GM23338 (cell line): ENCODE data around the gene MCRIP1. TPM values are rescaled to one million over a fixed set of nuclear protein-coding genes. Genes with fewer than 3 reads are reported as not detected.

Source experiments
- ATAC-seq: fragments of 200-7000 bp; cut with Tn5 transposase; 3 replicates; pipeline ENCODE4 v1.9.1; 2020
- DNase-seq: peaks from one replicate; pipeline ENCODE4 v3.0.0-alpha.2; 2015; ENCODE audit warnings: low spot score
- H2AFZ ChIP-seq: fragments of 200-600 bp; sonication (generic); 2 replicates; pipeline ENCODE4 v1.8.0; 2016; ENCODE audit warnings: antibody characterized with exemption, mild to moderate bottlenecking, moderate library complexity
- H3F3A ChIP-seq: fragments of 200-600 bp; sonication (generic); replicated peaks from 2 replicates; pipeline ENCODE4 v1.8.0; 2017; ENCODE audit warnings: antibody characterized with exemption, mixed run types, low read depth
- H3K27ac ChIP-seq: fragments of 200-600 bp; sonication (generic); 2 replicates; pipeline ENCODE4 v1.6.1; 2016; ENCODE audit warnings: low read depth
- H3K27me3 ChIP-seq: fragments of 200-600 bp; sonication (generic); 2 replicates; pipeline ENCODE4 v1.8.0; 2016; ENCODE audit warnings: mild to moderate bottlenecking, mixed run types, moderate library complexity; ENCODE audit not compliant: insufficient read depth
- H3K36me3 ChIP-seq: fragments of 200-600 bp; sonication (generic); 2 replicates; pipeline ENCODE4 v1.8.0; 2016; ENCODE audit warnings: mild to moderate bottlenecking; ENCODE audit not compliant: insufficient read depth
- H3K4me1 ChIP-seq: fragments of 200-600 bp; sonication (generic); 2 replicates; pipeline ENCODE4 v1.8.0; 2016; ENCODE audit warnings: mild to moderate bottlenecking, moderate library complexity; ENCODE audit not compliant: insufficient read depth
- H3K4me2 ChIP-seq: fragments of 200-600 bp; sonication (generic); 2 replicates; pipeline ENCODE4 v1.7.1; 2017; ENCODE audit warnings: mixed run types
- H3K4me3 ChIP-seq: fragments of 200-600 bp; sonication (generic); 2 replicates; pipeline ENCODE4 v1.6.1; 2016; ENCODE audit warnings: mixed run types
- H3K79me2 ChIP-seq: fragments of 200-600 bp; sonication (generic); replicated peaks from 2 replicates; pipeline ENCODE4 v1.8.0; 2017; ENCODE audit warnings: mild to moderate bottlenecking; ENCODE audit not compliant: insufficient read depth
- H3K9me2 ChIP-seq: fragments of 200-600 bp; sonication (generic); 2 replicates; pipeline ENCODE4 v1.8.0; 2017; ENCODE audit not compliant: insufficient read depth
- H4K20me1 ChIP-seq: fragments of 200-600 bp; sonication (generic); replicated peaks from 2 replicates; pipeline ENCODE4 v1.8.0; 2017; ENCODE audit warnings: mild to moderate bottlenecking; ENCODE audit not compliant: insufficient read depth
- H3K27ac Mint-ChIP-seq: 2 replicates; pipeline ENCODE4 v1.8.0; 2020; ENCODE audit warnings: inconsistent platforms, mild to moderate bottlenecking, moderate library complexity, mixed read lengths
- H3K27me3 Mint-ChIP-seq: 3 replicates; pipeline ENCODE4 v1.8.0; 2022; ENCODE audit warnings: low read depth, mild to moderate bottlenecking, moderate library complexity, mixed read lengths, inconsistent platforms; ENCODE audit not compliant: insufficient read depth, poor library complexity
- H3K36me3 Mint-ChIP-seq: 3 replicates; pipeline ENCODE4 v1.8.0; 2021; ENCODE audit warnings: low read depth, mild to moderate bottlenecking, inconsistent platforms, moderate library complexity, mixed read lengths
- H3K4me1 Mint-ChIP-seq: 3 replicates; pipeline ENCODE4 v1.8.0; 2020; ENCODE audit warnings: mild to moderate bottlenecking, inconsistent platforms, mixed read lengths
- H3K4me3 Mint-ChIP-seq: 3 replicates; pipeline ENCODE4 v1.8.0; 2021; ENCODE audit warnings: moderate library complexity, mild to moderate bottlenecking, inconsistent platforms, mixed read lengths
- H3K9me3 Mint-ChIP-seq: 3 replicates; pipeline ENCODE4 v1.8.0; 2020; ENCODE audit warnings: moderate library complexity, mild to moderate bottlenecking, inconsistent platforms, mixed read lengths
- CREB1 ChIP-seq: fragments of 250-450 bp; sonication (Bioruptor Pico); IDR thresholded peaks from 2 replicates; pipeline ENCODE4 v1.5.0; 2020; ENCODE audit warnings: low read depth, mild to moderate bottlenecking, moderate library complexity
- EZH2 ChIP-seq: fragments of 200-600 bp; sonication (generic); IDR thresholded peaks from one replicate; pipeline ENCODE4 v1.8.0; 2017; ENCODE audit warnings: antibody characterized with exemption, mild to moderate bottlenecking, low read depth; ENCODE audit not compliant: unreplicated experiment
- EZH2phosphoT487 ChIP-seq: fragments of 200-600 bp; sonication (generic); IDR thresholded peaks from one replicate; pipeline ENCODE4 v1.8.1; 2018; ENCODE audit warnings: antibody characterized with exemption; ENCODE audit not compliant: unreplicated experiment
- JUNB ChIP-seq: IDR thresholded peaks from one replicate; pipeline ENCODE4 v1.6.1; 2016; ENCODE audit warnings: antibody characterized with exemption; ENCODE audit not compliant: unreplicated experiment
- NANOG ChIP-seq: IDR thresholded peaks from 2 replicates; pipeline ENCODE4 v1.6.1; 2016; ENCODE audit warnings: antibody characterized with exemption, borderline replicate concordance
- STAT1 ChIP-seq: IDR thresholded peaks from one replicate; pipeline ENCODE4 v1.6.1; 2016; ENCODE audit warnings: antibody characterized with exemption; ENCODE audit not compliant: unreplicated experiment
- ZNF114 ChIP-seq: fragments of 250-450 bp; sonication (Bioruptor Pico); IDR thresholded peaks from 2 replicates; pipeline ENCODE4 v1.5.0; 2020; ENCODE audit warnings: mild to moderate bottlenecking, moderate library complexity
- ZNF331 ChIP-seq: fragments of 250-450 bp; sonication (Bioruptor Pico); IDR thresholded peaks from 2 replicates; pipeline ENCODE4 v1.5.0; 2020; ENCODE audit warnings: low read depth, mild to moderate bottlenecking, moderate library complexity
- polyA plus RNA-seq: library from polyadenylated mRNA; unstranded; fragments of >200 nt; fragmentation: Nextera tagmentation; extraction: Ambion mirVana; gene quantifications from 2 replicates; pipeline ENCODE4 v1.2.1, GENCODE V29; 2016
- total RNA-seq: library from RNA; depleted of rRNA; stranded (reverse); fragments of >200 nt; shearing (Covaris generic); gene quantifications from 2 replicates; pipeline ENCODE4 v1.2.3, GENCODE V29; 2014
- TF ChIP-seq, protein P1 (sequence below): IDR thresholded peaks from one replicate; pipeline ENCODE4 v1.6.1; 2018; ENCODE audit warnings: antibody characterized with exemption; ENCODE audit not compliant: unreplicated experiment
- TF ChIP-seq, protein P2 (sequence below), 2 experiments: fragments of 200-600 bp in 1 of 2; sonication (generic) in 1 of 2; conservative IDR thresholded peaks; 2 replicates each; pipeline versions ENCODE4 v1.5.1 to v1.6.1; 2016 to 2017; ENCODE audit warnings: antibody characterized with exemption in 2 of 2, low read depth in 2 of 2, mild to moderate bottlenecking in 2 of 2, moderate library complexity in 1 of 2
- TF ChIP-seq, protein P3 (sequence below): IDR thresholded peaks from 2 replicates; pipeline ENCODE4 v1.6.1; 2016; ENCODE audit warnings: antibody characterized with exemption

The MCRIP1 gene
- total and polyA plus RNA-seq, 2 experiments from 2014 or later = 85.2 to 101 TPM

DNA sequence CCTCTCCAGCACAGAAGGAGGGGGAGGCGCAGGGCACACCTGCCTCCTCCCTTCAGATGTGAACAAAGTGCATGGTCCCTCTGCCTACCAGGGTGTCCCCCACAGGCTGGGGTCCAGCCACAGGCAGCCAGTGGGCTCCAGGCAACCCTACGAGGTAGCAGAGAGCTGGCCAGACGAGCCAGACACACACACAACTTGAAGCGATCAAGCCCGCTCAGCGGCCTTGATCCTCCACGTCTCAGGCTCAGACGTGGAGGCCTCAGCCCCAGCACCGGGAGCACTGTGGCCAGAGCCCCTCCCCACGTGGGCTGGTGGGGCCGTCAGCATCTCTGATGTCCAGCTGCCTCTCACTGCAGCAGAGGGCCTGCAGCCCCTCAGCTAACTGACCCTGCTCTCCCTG, 8.5 kb downstream of the MCRIP1 start:
- no peaks in the 10 kb centered on the region for H3K79me2 ChIP-seq
- no peak for TF ChIP-seq CREB1 (CRISPR knock-in tag)
- H3K36me3 Mint-ChIP-seq = no peaks in the 10 kb centered on the region; the same call in 2 of the 3 replicates
- no peak overlapping the region for H2AFZ ChIP-seq
- H3K27me3 ChIP-seq = no peaks in the 10 kb centered on the region
- ATAC-seq (no peak), DNase-seq (no peak)
- no peak overlapping the region for H3K27ac ChIP-seq
- H3K9me3 Mint-ChIP-seq = no peaks in the 10 kb centered on the region
- H3F3A ChIP-seq = 0 out of 2 replicates have a peak, but pooled peaks cover 3% of the 10 kb centered on the region
- no peak overlapping the region for H3K4me2 ChIP-seq
- H3K9me2 ChIP-seq = no peaks in the 10 kb centered on the region
- H3K27ac Mint-ChIP-seq = no peak overlapping the region
- peaks cover 5% of the 10 kb centered on the region for H3K4me1 ChIP-seq
- H3K36me3 ChIP-seq = no peaks in the 10 kb centered on the region
- peaks cover 16% of the 10 kb centered on the region for H3K4me1 Mint-ChIP-seq
- H3K27me3 Mint-ChIP-seq = peaks cover 5% of the 10 kb centered on the region
- no peak overlapping the region for H3K4me3 ChIP-seq
- no peak overlapping the region for H3K4me3 Mint-ChIP-seq
- no peaks in the 10 kb centered on the region for H4K20me1 ChIP-seq

DNA sequence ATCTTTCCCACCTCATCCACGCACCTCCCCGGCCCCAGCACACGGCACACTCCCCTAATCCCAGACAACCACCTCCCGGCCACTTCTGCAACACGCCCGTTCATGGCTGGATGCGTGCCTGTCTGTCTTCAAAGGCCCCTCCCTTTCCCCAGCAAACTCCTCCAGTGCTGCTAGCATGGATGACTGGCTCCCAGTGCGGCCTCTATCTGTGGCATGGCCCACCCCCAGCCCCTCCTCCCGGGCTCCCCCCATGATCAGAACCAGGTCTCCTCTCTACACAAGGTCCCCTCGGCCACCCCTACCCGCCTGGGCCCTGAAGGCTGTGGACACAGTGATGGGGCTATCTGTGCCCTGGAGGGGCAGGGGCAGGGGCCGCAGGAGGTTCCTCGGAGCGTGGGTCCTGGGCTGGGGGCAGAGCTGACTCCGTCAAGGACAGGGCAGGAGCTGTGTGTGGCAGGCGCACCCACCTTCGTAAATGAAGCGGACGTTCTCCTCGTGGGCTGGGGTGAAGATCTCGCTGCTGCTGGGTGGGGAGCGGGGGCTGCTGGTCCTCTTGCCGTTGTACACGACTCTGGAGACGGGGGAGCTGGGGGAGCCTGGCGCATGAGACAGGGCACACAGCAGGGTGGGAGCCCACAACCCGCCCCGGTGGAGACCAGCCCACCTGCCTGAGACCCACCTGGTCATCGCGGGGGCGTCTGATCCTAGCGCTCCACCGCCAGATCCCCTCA, 9.1 kb downstream of the MCRIP1 start:
- Histone ChIP-seq H3K27me3 (no peaks in the 10 kb centered on the region), H4K20me1 (no peaks in the 10 kb centered on the region), H3K27ac (no peak overlapping the region), H3K36me3 (no peaks in the 10 kb centered on the region), H3K9me2 (no peaks in the 10 kb centered on the region), H3K79me2 (no peaks in the 10 kb centered on the region), H3K4me3 (no peak overlapping the region), H3K4me2 (no peak overlapping the region), H3F3A (0 out of 2 replicates have a peak, but pooled peaks cover 3% of the 10 kb centered on the region), H3K4me1 (peaks cover 5% of the 10 kb centered on the region), H2AFZ (no peak overlapping the region)
- TF ChIP-seq EZH2 = no peak
- no peak for TF ChIP-seq ZNF114 (CRISPR knock-in tag)
- TF ChIP-seq STAT1 = no peak
- TF ChIP-seq JUNB = no peak
- no peak for TF ChIP-seq CREB1 (CRISPR knock-in tag)
- TF ChIP-seq EZH2phosphoT487 = no peak
- TF ChIP-seq, protein P1, sequence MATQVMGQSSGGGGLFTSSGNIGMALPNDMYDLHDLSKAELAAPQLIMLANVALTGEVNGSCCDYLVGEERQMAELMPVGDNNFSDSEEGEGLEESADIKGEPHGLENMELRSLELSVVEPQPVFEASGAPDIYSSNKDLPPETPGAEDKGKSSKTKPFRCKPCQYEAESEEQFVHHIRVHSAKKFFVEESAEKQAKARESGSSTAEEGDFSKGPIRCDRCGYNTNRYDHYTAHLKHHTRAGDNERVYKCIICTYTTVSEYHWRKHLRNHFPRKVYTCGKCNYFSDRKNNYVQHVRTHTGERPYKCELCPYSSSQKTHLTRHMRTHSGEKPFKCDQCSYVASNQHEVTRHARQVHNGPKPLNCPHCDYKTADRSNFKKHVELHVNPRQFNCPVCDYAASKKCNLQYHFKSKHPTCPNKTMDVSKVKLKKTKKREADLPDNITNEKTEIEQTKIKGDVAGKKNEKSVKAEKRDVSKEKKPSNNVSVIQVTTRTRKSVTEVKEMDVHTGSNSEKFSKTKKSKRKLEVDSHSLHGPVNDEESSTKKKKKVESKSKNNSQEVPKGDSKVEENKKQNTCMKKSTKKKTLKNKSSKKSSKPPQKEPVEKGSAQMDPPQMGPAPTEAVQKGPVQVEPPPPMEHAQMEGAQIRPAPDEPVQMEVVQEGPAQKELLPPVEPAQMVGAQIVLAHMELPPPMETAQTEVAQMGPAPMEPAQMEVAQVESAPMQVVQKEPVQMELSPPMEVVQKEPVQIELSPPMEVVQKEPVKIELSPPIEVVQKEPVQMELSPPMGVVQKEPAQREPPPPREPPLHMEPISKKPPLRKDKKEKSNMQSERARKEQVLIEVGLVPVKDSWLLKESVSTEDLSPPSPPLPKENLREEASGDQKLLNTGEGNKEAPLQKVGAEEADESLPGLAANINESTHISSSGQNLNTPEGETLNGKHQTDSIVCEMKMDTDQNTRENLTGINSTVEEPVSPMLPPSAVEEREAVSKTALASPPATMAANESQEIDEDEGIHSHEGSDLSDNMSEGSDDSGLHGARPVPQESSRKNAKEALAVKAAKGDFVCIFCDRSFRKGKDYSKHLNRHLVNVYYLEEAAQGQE = no peak
- no peak for TF ChIP-seq NANOG
- TF ChIP-seq, protein P2, sequence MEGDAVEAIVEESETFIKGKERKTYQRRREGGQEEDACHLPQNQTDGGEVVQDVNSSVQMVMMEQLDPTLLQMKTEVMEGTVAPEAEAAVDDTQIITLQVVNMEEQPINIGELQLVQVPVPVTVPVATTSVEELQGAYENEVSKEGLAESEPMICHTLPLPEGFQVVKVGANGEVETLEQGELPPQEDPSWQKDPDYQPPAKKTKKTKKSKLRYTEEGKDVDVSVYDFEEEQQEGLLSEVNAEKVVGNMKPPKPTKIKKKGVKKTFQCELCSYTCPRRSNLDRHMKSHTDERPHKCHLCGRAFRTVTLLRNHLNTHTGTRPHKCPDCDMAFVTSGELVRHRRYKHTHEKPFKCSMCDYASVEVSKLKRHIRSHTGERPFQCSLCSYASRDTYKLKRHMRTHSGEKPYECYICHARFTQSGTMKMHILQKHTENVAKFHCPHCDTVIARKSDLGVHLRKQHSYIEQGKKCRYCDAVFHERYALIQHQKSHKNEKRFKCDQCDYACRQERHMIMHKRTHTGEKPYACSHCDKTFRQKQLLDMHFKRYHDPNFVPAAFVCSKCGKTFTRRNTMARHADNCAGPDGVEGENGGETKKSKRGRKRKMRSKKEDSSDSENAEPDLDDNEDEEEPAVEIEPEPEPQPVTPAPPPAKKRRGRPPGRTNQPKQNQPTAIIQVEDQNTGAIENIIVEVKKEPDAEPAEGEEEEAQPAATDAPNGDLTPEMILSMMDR (conservative IDR thresholded peaks at IDR 0.05; ENCODE audit: low read depth in 2 of 2) = no peak
- TF ChIP-seq, protein P3, sequence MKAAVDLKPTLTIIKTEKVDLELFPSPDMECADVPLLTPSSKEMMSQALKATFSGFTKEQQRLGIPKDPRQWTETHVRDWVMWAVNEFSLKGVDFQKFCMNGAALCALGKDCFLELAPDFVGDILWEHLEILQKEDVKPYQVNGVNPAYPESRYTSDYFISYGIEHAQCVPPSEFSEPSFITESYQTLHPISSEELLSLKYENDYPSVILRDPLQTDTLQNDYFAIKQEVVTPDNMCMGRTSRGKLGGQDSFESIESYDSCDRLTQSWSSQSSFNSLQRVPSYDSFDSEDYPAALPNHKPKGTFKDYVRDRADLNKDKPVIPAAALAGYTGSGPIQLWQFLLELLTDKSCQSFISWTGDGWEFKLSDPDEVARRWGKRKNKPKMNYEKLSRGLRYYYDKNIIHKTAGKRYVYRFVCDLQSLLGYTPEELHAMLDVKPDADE = no peak
- TF ChIP-seq ZNF331 (CRISPR knock-in tag) = no peak
- no peak overlapping the region for H3K27ac Mint-ChIP-seq
- peaks cover 5% of the 10 kb centered on the region for H3K27me3 Mint-ChIP-seq
- no peaks in the 10 kb centered on the region; the same call in 2 of the 3 replicates for H3K36me3 Mint-ChIP-seq
- H3K4me1 Mint-ChIP-seq = peaks cover 15% of the 10 kb centered on the region
- ATAC-seq = no peak
- DNase-seq = no peak
- no peak overlapping the region for H3K4me3 Mint-ChIP-seq
- no peaks in the 10 kb centered on the region for H3K9me3 Mint-ChIP-seq
